ENCODE measurements around the gene PROSER2.

DNA sequence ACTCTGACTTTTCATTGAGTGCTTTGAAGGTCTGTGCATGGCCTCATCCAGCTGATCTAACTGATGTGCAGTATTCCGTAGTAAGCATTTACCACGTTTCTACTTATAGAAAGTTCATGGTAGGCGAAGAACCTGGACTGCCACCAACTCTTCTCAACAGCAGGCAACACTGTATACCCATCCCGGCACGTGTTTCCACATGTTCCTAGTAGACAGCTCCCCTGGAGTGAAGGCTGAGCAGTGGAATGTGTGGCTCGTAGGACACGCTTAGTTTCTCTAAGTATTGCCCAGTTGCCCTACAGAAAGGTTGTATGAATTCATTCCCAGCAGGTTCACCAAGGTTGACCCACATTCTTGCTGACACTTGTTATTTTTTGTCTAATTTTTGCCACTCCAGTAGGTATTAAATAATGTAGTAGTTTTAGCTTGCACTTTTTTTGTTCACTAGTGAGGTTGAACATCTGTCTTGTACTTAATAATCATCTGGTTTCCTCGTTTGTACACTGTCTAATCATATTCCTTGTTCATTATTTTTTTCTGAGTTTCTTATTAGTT is 15.2 kb downstream of the PROSER2 start:
- TF ChIP-seq, protein P1, sequence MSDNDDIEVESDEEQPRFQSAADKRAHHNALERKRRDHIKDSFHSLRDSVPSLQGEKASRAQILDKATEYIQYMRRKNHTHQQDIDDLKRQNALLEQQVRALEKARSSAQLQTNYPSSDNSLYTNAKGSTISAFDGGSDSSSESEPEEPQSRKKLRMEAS (IDR thresholded peaks at IDR 0.05): peak; percentile 78
- TF ChIP-seq TAF1 (IDR thresholded peaks at IDR 0.05; ENCODE audit: low read depth) (no peak), ZBTB7A (IDR thresholded peaks at IDR 0.05; ENCODE audit: low read depth) (no peak), EP300 (IDR thresholded peaks at IDR 0.05; ENCODE audit: borderline replicate concordance) (no peak), RAD21 (IDR thresholded peaks at IDR 0.05; ENCODE audit: low read depth) (no peak), NFIC (IDR thresholded peaks at IDR 0.05) (no peak), YY1 (IDR thresholded peaks at IDR 0.05; ENCODE audit: low read depth) (no peak), TEAD4 (IDR thresholded peaks at IDR 0.05) (peak; percentile 51)
